MCF 10A (cell line): ENCODE measurements around the gene GPC5. TPM values are rescaled to one million over a fixed set of nuclear protein-coding genes. Genes with fewer than 3 reads are reported as not detected.
A peak's percentile ranks its signal among the peaks of the same experiment; 100 is the strongest.
"Not testable (repeated sequence)": the region's sequence is repeated elsewhere in the genome, so short reads cannot be mapped to it uniquely, and the experiment has no call there.

Source experiments
- BruUV-seq: library from RNA; stranded (reverse); fragments of 400-500 nt; replicated peaks from 2 replicates; lab custom pipeline; 2021; lab: Mats Ljungman, UMichigan
- CTCF ChIA-PET: fragments of 300-600 bp; sonication (Branson Sonifier 250); formaldehyde crosslinking; extraction: SDS; loops from one replicate; lab custom pipeline; 2021; ENCODE audit warnings: antibody characterized with exemption, inconsistent platforms; lab: Yijun Ruan, JAX
- POLR2A ChIA-PET: fragments of 300-600, 350-650 bp; sonication (Branson Sonifier 250); formaldehyde crosslinking; extraction: SDS; loops from one replicate; lab custom pipeline; 2020; ENCODE audit warnings: antibody characterized with exemption, inconsistent platforms; lab: Yijun Ruan, JAX
- DNase-seq: peaks from one replicate; pipeline ENCODE4 v3.0.0-alpha.2; 2018; ENCODE audit not compliant: unreplicated experiment
- H3K27ac Mint-ChIP-seq: one replicate; pipeline ENCODE4 v1.8.0; 2022; ENCODE audit warnings: mild to moderate bottlenecking, low read depth, mixed read lengths; ENCODE audit not compliant: unreplicated experiment
- H3K27me3 Mint-ChIP-seq: one replicate; pipeline ENCODE4 v1.8.0; 2022; ENCODE audit warnings: mixed read lengths; ENCODE audit not compliant: insufficient read depth, unreplicated experiment
- H3K36me3 Mint-ChIP-seq: one replicate; pipeline ENCODE4 v1.8.0; 2022; ENCODE audit warnings: mild to moderate bottlenecking, moderate library complexity, mixed read lengths; ENCODE audit not compliant: insufficient read depth, unreplicated experiment
- H3K4me1 Mint-ChIP-seq: one replicate; pipeline ENCODE4 v1.8.0; 2022; ENCODE audit warnings: mixed read lengths; ENCODE audit not compliant: insufficient read depth, unreplicated experiment
- H3K4me3 Mint-ChIP-seq: one replicate; pipeline ENCODE4 v1.8.0; 2022; ENCODE audit warnings: mild to moderate bottlenecking, moderate library complexity, mixed read lengths; ENCODE audit not compliant: unreplicated experiment
- H3K9me3 Mint-ChIP-seq: one replicate; pipeline ENCODE4 v1.8.0; 2022; ENCODE audit warnings: mixed read lengths; ENCODE audit not compliant: unreplicated experiment
- CTCF ChIP-seq: fragments of 200-600 bp; IDR thresholded peaks from one replicate; pipeline ENCODE4 v1.8.0; 2022; ENCODE audit warnings: antibody characterized with exemption, mild to moderate bottlenecking; ENCODE audit not compliant: unreplicated experiment
- intact Hi-C: fragments of 100-400 bp; cut with micrococcal nuclease; formaldehyde crosslinking; loops from 2 replicates; pipeline ENCODE4 v1.14.1; 2022
- total RNA-seq: library from RNA; stranded (reverse); gene quantifications from 2 replicates; pipeline ENCODE4 v1.2.3, GENCODE V29; 2022

Gene GPC5
- total RNA-seq, 1 experiment from 2014 or later: not detected

GRCh38 chr13:92510416-92510815 is 1112.0 kb downstream of the GPC5 start:
- no TSS peak for BruUV-seq
- Mint-ChIP-seq H3K27me3 (no peaks in the 10 kb centered on the region), H3K4me3 (no peak overlapping the region), H3K4me1 (peaks cover 29% of the 10 kb centered on the region), H3K9me3 (no peaks in the 10 kb centered on the region), H3K36me3 (no peaks in the 10 kb centered on the region), H3K27ac (peak overlapping the region; percentile 23)
- ChIA-PET POLR2A (interaction anchor here (0.7 kb wide), 1 partner anchor 182 kb away, joined by 3 read pairs; no protein-coding TSS in a partner anchor), CTCF (interaction anchor here (0.6 to 0.9 kb wide), 2 partner anchors 19 to 578 kb away, joined by 3 to 4 read pairs; no protein-coding TSS in a partner anchor)
- TF ChIP-seq CTCF: no peak
- peak; percentile 50 for DNase-seq
- intact Hi-C loops: no loop called here

GRCh38 chr13:92512852-92513251 is 1114.4 kb downstream of the GPC5 start:
- Mint-ChIP-seq H3K36me3 (no peaks in the 10 kb centered on the region), H3K27ac (no peak overlapping the region), H3K4me3 (no peak overlapping the region), H3K9me3 (peaks cover 4% of the 10 kb centered on the region), H3K27me3 (no peaks in the 10 kb centered on the region), H3K4me1 (peaks cover 29% of the 10 kb centered on the region)
- BruUV-seq: no TSS peak
- intact Hi-C loops: no loop called here
- TF ChIP-seq CTCF: no peak
- ChIA-PET CTCF (interaction anchor here (0.6 kb wide), 1 partner anchor 864 kb away, joined by 3 read pairs; no protein-coding TSS in a partner anchor), POLR2A (no interaction called here)
- DNase-seq: no peak

- CTCF ChIA-PET: no interaction called here
- peak; percentile 14 for DNase-seq
- Mint-ChIP-seq H3K27me3 (no peaks in the 10 kb centered on the region), H3K4me1 (peaks cover 29% of the 10 kb centered on the region), H3K27ac (peak overlapping the region; percentile 65), H3K9me3 (peaks cover 8% of the 10 kb centered on the region), H3K4me3 (no peak overlapping the region), H3K36me3 (no peaks in the 10 kb centered on the region)
- POLR2A ChIA-PET: no interaction called here
- BruUV-seq: no TSS peak
- TF ChIP-seq CTCF: no peak
- intact Hi-C loops: no loop called here
Measured at GRCh38 chr13:92513672-92514071, 1115.3 kb downstream of the GPC5 start.

DNA sequence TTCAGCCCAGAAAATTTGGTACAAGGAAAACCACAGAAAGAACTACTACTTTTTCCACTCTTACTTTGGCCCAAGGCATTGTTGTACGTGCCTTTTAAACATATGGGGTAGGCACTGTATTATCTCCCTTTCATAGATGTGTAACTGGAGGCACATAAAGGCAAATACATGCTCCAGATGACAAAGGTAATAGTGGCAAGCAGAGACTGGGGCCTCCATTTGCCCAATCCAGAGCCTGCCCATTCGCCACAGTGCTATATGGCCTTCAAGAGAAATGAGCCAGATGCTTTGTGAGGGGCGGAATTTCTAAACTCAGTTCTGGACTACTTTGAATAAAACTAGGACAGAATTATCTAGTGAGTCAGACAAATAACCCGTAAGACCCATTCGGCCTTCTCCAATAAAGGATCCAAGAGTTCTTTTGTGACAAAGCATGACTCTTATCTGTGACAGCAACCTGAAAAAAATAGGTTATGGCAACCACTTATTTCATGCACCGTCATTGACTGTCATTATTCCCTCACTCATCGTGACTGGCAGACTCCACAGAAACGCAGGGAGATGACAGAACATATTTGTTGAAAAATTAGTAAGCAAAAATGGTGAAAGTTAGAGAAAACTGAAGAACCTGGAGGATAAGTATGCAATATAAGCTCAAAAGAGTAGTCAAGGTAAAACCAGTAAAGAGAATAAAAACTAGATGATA is 1116.2 kb downstream of the GPC5 start:
- H3K4me3 Mint-ChIP-seq: no peak overlapping the region
- peaks cover 29% of the 10 kb centered on the region for H3K4me1 Mint-ChIP-seq
- no peak for TF ChIP-seq CTCF
- no peak overlapping the region for H3K27ac Mint-ChIP-seq
- POLR2A ChIA-PET: interaction anchor here (0.7 kb wide), 1 partner anchor 23 kb away, joined by 3 read pairs; no protein-coding TSS in a partner anchor
- no peaks in the 10 kb centered on the region for H3K36me3 Mint-ChIP-seq
- DNase-seq: no peak
- CTCF ChIA-PET: interaction anchor here (1.1 kb wide), 1 partner anchor 303 kb away, joined by 3 read pairs; no protein-coding TSS in a partner anchor
- no peaks in the 10 kb centered on the region for H3K27me3 Mint-ChIP-seq
- H3K9me3 Mint-ChIP-seq: peaks cover 8% of the 10 kb centered on the region
- no TSS peak for BruUV-seq
- intact Hi-C loops: no loop called here

DNA sequence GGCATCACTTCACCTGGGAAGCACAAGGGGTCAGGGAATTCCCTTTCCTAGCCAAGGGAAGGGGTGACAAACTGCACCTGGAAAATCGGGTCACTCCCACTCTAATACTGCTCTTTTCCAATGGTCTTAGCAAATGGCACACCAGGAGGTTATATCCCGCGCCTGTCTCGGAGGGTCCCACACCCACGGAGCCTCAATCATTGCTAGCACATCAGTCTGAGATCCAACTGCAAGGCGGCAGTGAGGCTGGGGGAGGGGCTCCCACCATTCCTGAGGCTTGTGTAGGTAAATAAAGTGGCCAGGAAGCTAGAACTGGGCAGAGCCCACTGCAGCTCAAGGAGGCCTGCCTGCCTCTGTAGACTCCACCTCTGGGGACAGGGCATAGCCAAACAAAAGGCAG is 1118.5 kb downstream of the GPC5 start:
- DNase-seq, H3K9me3 Mint-ChIP-seq, intact Hi-C loops, H3K36me3 Mint-ChIP-seq, POLR2A ChIA-PET, H3K4me3 Mint-ChIP-seq, H3K27ac Mint-ChIP-seq, H3K27me3 Mint-ChIP-seq, BruUV-seq: not testable (repeated sequence)
- CTCF ChIA-PET: interaction anchor here (1.2 to 1.3 kb wide), 2 partner anchors 11 to 14 kb away, joined by 3 to 4 read pairs; no protein-coding TSS in a partner anchor
- H3K4me1 Mint-ChIP-seq: peaks cover 15% of the 10 kb centered on the region

- intact Hi-C loops, H3K27me3 Mint-ChIP-seq, H3K36me3 Mint-ChIP-seq, H3K9me3 Mint-ChIP-seq, POLR2A ChIA-PET, DNase-seq, BruUV-seq, H3K4me1 Mint-ChIP-seq, H3K4me3 Mint-ChIP-seq, H3K27ac Mint-ChIP-seq: not testable (repeated sequence)
- CTCF ChIA-PET: interaction anchor here (1.3 kb wide), 1 partner anchor 18 kb away, joined by 3 read pairs; no protein-coding TSS in a partner anchor
Measured at GRCh38 chr13:92518622-92519021, 1120.2 kb downstream of the GPC5 start.
